K562 (cell line): ENCODE results near the gene FMNL1. TPM values are rescaled to one million over a fixed set of nuclear protein-coding genes. Genes with fewer than 3 reads are reported as not detected.

Experiments used
- ARID1B ChIP-seq: fragments of 450-650 bp; IDR thresholded peaks from 2 replicates; pipeline ENCODE4 v1.6.1; 2016; ENCODE audit warnings: antibody characterized with exemption, mild to moderate bottlenecking, inconsistent platforms
- CREBBP ChIP-seq: IDR thresholded peaks from one replicate; pipeline ENCODE4 v1.6.1; 2012; ENCODE audit warnings: low read depth, mild to moderate bottlenecking, control low read depth, inconsistent platforms, low read length
- CUX1 ChIP-seq: fragments of 200-800 bp; sonication (Bioruptor generic); IDR thresholded peaks from 2 replicates; pipeline ENCODE4 v1.6.1; 2016; ENCODE audit warnings: missing genetic modification characterization, missing compliant biosample characterization
- EGR1 ChIP-seq: fragments of 450-650 bp; conservative IDR thresholded peaks from 2 replicates; pipeline ENCODE4 v1.6.1; 2017; ENCODE audit warnings: mild to moderate bottlenecking
- FOXO4 ChIP-seq: fragments of 450-650 bp; formaldehyde crosslinking; IDR thresholded peaks from 2 replicates; pipeline ENCODE4 v1.4.0; 2020; ENCODE audit warnings: mild to moderate bottlenecking, moderate library complexity
- HDAC8 ChIP-seq: fragments of 450-650 bp; IDR thresholded peaks from 2 replicates; pipeline ENCODE4 v1.6.1; 2016; ENCODE audit warnings: mild to moderate bottlenecking, missing genetic modification characterization, moderate library complexity, missing compliant biosample characterization
- IRF9 ChIP-seq: fragments of 450-650 bp; IDR thresholded peaks from 2 replicates; pipeline ENCODE4 v1.6.1; 2016; ENCODE audit warnings: missing biosample characterization, missing genetic modification characterization
- MAZ ChIP-seq, 2 experiments: fragments of 450-650 bp in 1 of 2; sonication (generic) in 1 of 2; formaldehyde crosslinking; IDR thresholded peaks in 1 of 2; conservative IDR thresholded peaks in 1 of 2; 2 replicates each; pipeline versions ENCODE4 v1.4.0 to v1.5.0; 2020; ENCODE audit warnings: mild to moderate bottlenecking in 1 of 2, missing genetic modification reagents in 1 of 2
- NBN ChIP-seq: fragments of 450-650 bp; IDR thresholded peaks from 2 replicates; pipeline ENCODE4 v1.6.1; 2016; ENCODE audit warnings: low read depth, mild to moderate bottlenecking
- PKNOX1 ChIP-seq: fragments of 450-650 bp; IDR thresholded peaks from 2 replicates; pipeline ENCODE4 v1.6.1; 2016
- SP2 ChIP-seq: IDR thresholded peaks from 2 replicates; pipeline ENCODE4 v1.6.1; 2011; ENCODE audit warnings: mild to moderate bottlenecking, low read depth, low read length, moderate library complexity; ENCODE audit not compliant: poor library complexity, severe bottlenecking; ENCODE audit errors: extremely low read depth
- ZBTB1 ChIP-seq: sonication (generic); formaldehyde crosslinking; IDR thresholded peaks from 2 replicates; pipeline ENCODE4 v1.8.1; 2023; ENCODE audit warnings: missing genetic modification reagents, low read depth, mild to moderate bottlenecking, borderline replicate concordance
- polyA plus RNA-seq, 8 experiments: library from polyadenylated mRNA; depleted of rRNA in 4 of 8; stranded (reverse) in 5 of 8; unstranded in 3 of 8; fragments of >200 nt; fragmentation: Nextera tagmentation in 2 of 8; fragmentation: Illumina TruSeq in 1 of 8; extraction: Ambion mirVana in 2 of 8; extraction: Trizol in 1 of 8; gene quantifications; 2 replicates each; pipeline versions ENCODE4 v1.2.1 to v1.2.3, GENCODE V29; 2011 to 2014; ENCODE audit warnings: inconsistent platforms in 1 of 8, missing spikeins in 1 of 8
- total RNA-seq, 7 experiments: library from RNA; depleted of rRNA in 6 of 7; stranded (reverse); fragments of >200 nt in 6 of 7; fragmentation: Illumina TruSeq in 2 of 7; extraction: Trizol in 2 of 7; gene quantifications; 2 replicates each; pipeline versions ENCODE4 v1.2.1 to v1.2.3, GENCODE V29; 2011 to 2021; ENCODE audit warnings: low replicate concordance in 1 of 7

FMNL1 gene
- total and polyA plus RNA-seq, 9 of the 15 experiments (the other 6 are each of a cell fraction or from before 2014, with no cell fraction given), result 0.70 to 36.6 (median 7.7) TPM

GRCh38 chr17:45225964-45226530 lies 4.4 kb downstream of the FMNL1 start (continued):
- TF ChIP-seq CUX1, result no peak
- no peak for TF ChIP-seq PKNOX1
- no peak for TF ChIP-seq SP2
- peak; percentile 89 to 95 for TF ChIP-seq MAZ (CRISPR knock-in tag; conservative IDR thresholded peaks at IDR 0.05 in 1 of 2, IDR thresholded peaks at IDR 0.05 in 1 of 2)
- TF ChIP-seq IRF9 (tag), result no peak
- no peak for TF ChIP-seq HDAC8 (tag)
- no peak for TF ChIP-seq CREBBP
- no peak for TF ChIP-seq FOXO4 (CRISPR knock-in tag)
- TF ChIP-seq ZBTB1 (CRISPR knock-in tag), result peak; percentile 49; the same call in 1 of the 2 replicates
- peak; percentile 74 for TF ChIP-seq NBN
- peak; percentile 72 for TF ChIP-seq ARID1B
- peak; percentile 88 for TF ChIP-seq EGR1
